Left ventricle myocardium inferior (tissue), 1 donor: ENCODE results near the gene MVB12B. TPM values are rescaled to one million over a fixed set of nuclear protein-coding genes. Genes with fewer than 3 reads are reported as not detected.

Experiments used
- DNase-seq: peaks from one replicate; pipeline ENCODE4 v3.0.0-alpha.2; 2020
- H3K27ac ChIP-seq: fragments of 200-600 bp; replicated peaks from 2 replicates; pipeline ENCODE4 v1.8.0; 2021
- H3K27me3 ChIP-seq: fragments of 200-600 bp; 2 replicates; pipeline ENCODE4 v1.8.0; 2021; ENCODE audit warnings: low read depth
- H3K36me3 ChIP-seq: fragments of 200-600 bp; 2 replicates; pipeline ENCODE4 v1.8.0; 2021
- H3K4me1 ChIP-seq: fragments of 200-600 bp; 2 replicates; pipeline ENCODE4 v1.8.0; 2021
- H3K4me3 ChIP-seq: fragments of 200-600 bp; 2 replicates; pipeline ENCODE4 v1.8.0; 2021; ENCODE audit warnings: mild to moderate bottlenecking, moderate library complexity
- H3K9me3 ChIP-seq: fragments of 200-600 bp; replicated peaks from 2 replicates; pipeline ENCODE4 v1.8.0; 2021
- CTCF ChIP-seq: fragments of 200-600 bp; IDR thresholded peaks from 2 replicates; pipeline ENCODE4 v1.8.0; 2021; ENCODE audit warnings: antibody characterized with exemption, mild to moderate bottlenecking, borderline replicate concordance
- intact Hi-C: fragments of 100-400 bp; cut with micrococcal nuclease; formaldehyde crosslinking; loops from one replicate; pipeline ENCODE4 v1.11.0; 2022
- total RNA-seq: library from RNA; stranded (reverse); fragmentation: NEBNext Ultra II Directional; extraction: Animal tissue kit (Norgen Biotek cat#: 25700); gene quantifications from one replicate; pipeline ENCODE4 v1.2.1, GENCODE V29; 2021
- donor health status: DM: no; HTN: yes; CAD: no; lungs with severe emphysema.

Gene MVB12B
- total RNA-seq, 1 donor from 2014 or later: 11.2 TPM

- no peak for TF ChIP-seq CTCF
- peaks cover 21% of the 10 kb centered on the region for H3K9me3 ChIP-seq
- H3K27ac ChIP-seq: peak overlapping the region; percentile 50
- intact Hi-C loops: no loop called here
- peaks cover 16% of the 10 kb centered on the region for H3K4me1 ChIP-seq
- no peak for DNase-seq
- no peaks in the 10 kb centered on the region for H3K27me3 ChIP-seq
- H3K4me3 ChIP-seq: no peak overlapping the region
- H3K36me3 ChIP-seq: peaks cover 34% of the 10 kb centered on the region
Observed at GRCh38 chr9:126347911-126348760, 21.5 kb downstream of the MVB12B start.

GRCh38 chr9:126348911-126349550 lies 22.4 kb downstream of the MVB12B start:
- peaks cover 21% of the 10 kb centered on the region for H3K9me3 ChIP-seq
- H3K4me1 ChIP-seq: peaks cover 11% of the 10 kb centered on the region
- no peaks in the 10 kb centered on the region for H3K27me3 ChIP-seq
- TF ChIP-seq CTCF: no peak
- DNase-seq: no peak
- H3K36me3 ChIP-seq: peaks cover 30% of the 10 kb centered on the region
- intact Hi-C loops: no loop called here
- peak overlapping the region; percentile 50 for H3K27ac ChIP-seq
- no peak overlapping the region for H3K4me3 ChIP-seq

DNA sequence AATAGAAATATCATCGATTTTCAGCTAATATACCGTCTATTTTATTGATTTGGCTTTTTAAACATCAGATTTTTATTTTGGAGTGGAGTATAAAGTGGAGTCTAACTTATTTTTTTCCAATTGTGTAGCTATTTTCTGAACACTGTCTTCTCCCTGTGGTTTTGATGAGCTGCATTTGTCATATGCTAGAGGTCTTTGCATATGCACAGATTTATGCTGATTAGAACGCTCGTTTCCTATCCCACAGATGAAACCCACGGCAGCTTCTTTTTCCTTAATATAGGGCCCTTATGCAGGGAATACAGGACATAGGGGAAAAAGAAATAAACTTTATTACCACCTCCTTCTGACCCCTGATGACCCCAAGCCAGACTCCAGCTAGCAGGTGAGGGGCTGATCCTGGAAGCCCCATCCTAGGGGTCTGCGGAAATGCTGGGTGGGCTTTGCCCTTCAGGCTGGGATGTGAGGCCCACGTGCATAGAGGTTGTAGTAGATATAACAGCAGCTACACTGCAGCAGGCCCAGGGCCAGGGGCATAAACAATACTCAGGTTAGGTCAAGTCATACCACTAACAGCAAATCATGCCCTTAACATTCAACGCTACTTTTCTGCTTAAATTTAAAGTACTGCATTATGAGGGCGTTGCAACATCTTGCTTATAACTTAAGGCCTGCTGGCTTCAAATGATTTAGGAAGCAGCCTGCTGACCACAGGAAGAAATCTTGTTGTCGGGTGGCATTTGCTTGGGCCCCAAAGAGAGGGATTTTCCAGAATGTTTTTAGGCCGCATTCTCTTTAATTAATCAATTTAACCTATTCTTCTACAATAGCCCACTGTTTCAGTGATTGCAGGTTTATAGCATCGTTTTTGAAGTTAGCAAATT lies 28.5 kb downstream of the MVB12B start:
- TF ChIP-seq CTCF: no peak
- intact Hi-C loops: no loop called here
- Histone ChIP-seq H3K27ac (no peak overlapping the region), H3K9me3 (peaks cover 30% of the 10 kb centered on the region), H3K4me1 (no peaks in the 10 kb centered on the region), H3K27me3 (no peaks in the 10 kb centered on the region), H3K36me3 (peaks cover 16% of the 10 kb centered on the region), H3K4me3 (no peak overlapping the region)
- DNase-seq: no peak

DNA sequence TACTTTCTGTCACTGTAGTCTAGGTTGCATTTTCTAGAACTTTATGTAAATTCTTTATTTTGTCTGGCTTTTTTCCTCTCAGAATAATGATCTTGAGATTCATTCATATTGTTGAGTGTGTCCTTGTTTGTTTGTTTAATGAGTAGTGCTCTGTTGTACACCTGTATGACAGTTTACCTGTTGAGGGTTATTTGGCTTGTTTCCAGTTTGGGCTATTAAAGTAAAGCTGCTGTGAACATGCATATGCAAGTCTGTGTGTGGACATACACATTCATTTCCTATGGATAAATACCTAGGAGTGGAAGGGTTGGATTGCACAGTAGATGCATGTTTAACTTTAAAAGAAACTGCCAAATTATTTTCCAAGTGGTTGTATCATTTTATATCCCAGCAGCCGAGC lies 30.4 kb downstream of the MVB12B start:
- no peak for DNase-seq
- Histone ChIP-seq H3K4me3 (no peak overlapping the region), H3K27ac (no peak overlapping the region), H3K9me3 (peaks cover 33% of the 10 kb centered on the region), H3K36me3 (peaks cover 5% of the 10 kb centered on the region), H3K4me1 (no peaks in the 10 kb centered on the region), H3K27me3 (no peaks in the 10 kb centered on the region)
- no peak for TF ChIP-seq CTCF
- intact Hi-C loops: no loop called here

DNA sequence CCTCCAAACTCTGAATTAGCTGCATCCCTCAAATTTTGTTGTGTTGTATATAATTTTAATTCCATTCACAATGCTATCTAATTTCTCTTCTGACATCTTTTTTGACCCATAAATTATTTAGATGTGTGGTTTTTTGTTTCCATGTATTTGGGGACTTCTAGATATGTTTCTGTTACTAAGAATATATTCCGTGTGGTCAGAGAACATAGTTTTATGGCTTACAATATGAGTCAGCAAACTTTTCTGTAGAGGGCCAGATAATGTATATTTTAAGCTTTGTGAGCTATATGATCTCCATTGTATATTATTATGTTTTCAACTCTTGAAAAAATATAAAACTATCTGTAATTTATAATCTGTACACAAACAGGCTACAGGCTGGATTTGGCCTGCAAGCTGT lies 33.4 kb downstream of the MVB12B start:
- Histone ChIP-seq H3K36me3 (peaks cover 10% of the 10 kb centered on the region), H3K4me1 (no peaks in the 10 kb centered on the region), H3K27me3 (no peaks in the 10 kb centered on the region), H3K27ac (no peak overlapping the region), H3K4me3 (no peak overlapping the region), H3K9me3 (peaks cover 43% of the 10 kb centered on the region)
- TF ChIP-seq CTCF: no peak
- intact Hi-C loops: no loop called here
- DNase-seq: no peak
